BLaER1 (cell line): ENCODE data around the gene LATS2.

Experiments
- H3K27ac ChIP-seq: shearing (Covaris generic); formaldehyde crosslinking; 2 replicates; pipeline ENCODE4 v1.8.1; 2022
- H3K27me3 ChIP-seq: shearing (Covaris generic); formaldehyde crosslinking; 2 replicates; pipeline ENCODE4 v1.8.1; 2022
- H3K36me3 ChIP-seq: shearing (Covaris generic); formaldehyde crosslinking; 2 replicates; pipeline ENCODE4 v1.8.1; 2022
- H3K4me1 ChIP-seq: shearing (Covaris generic); formaldehyde crosslinking; 2 replicates; pipeline ENCODE4 v1.8.1; 2022
- H3K4me2 ChIP-seq: shearing (Covaris generic); formaldehyde crosslinking; 2 replicates; pipeline ENCODE4 v1.8.1; 2022
- H3K4me3 ChIP-seq: shearing (Covaris generic); formaldehyde crosslinking; 2 replicates; pipeline ENCODE4 v1.8.1; 2022
- H3K9ac ChIP-seq: shearing (Covaris generic); formaldehyde crosslinking; 2 replicates; pipeline ENCODE4 v1.8.1; 2022
- H3K9me3 ChIP-seq: shearing (Covaris generic); formaldehyde crosslinking; 2 replicates; pipeline ENCODE4 v1.8.1; 2022
- H4K20me1 ChIP-seq: shearing (Covaris generic); formaldehyde crosslinking; 2 replicates; pipeline ENCODE4 v1.8.1; 2022
- Cebpa-rat ChIP-seq: shearing (Covaris generic); IDR thresholded peaks from 2 replicates; pipeline ENCODE4 v1.8.1; 2022

The LATS2 gene

DNA sequence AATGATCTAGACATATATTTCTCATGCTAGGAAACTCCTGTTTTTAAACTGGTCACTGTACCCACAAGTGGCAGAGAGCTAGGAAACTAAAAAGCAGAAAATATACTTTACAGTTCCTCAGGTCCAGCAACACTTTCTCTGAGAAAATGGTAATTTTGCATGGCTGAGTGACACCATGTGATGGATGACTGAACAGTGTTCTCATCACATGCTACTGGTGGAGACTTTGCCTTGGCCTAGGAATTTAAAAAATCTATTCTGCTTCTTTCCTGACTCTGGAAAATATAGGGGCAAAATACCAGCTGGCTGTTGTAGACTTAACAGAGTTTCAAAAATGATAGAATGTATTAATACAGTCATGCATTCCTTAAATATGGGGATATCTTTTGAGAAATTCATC lies 50.0 kb downstream of the LATS2 start:
- H4K20me1 ChIP-seq: peaks cover 10% of the 10 kb centered on the region; the same call in 1 of the 2 replicates

DNA sequence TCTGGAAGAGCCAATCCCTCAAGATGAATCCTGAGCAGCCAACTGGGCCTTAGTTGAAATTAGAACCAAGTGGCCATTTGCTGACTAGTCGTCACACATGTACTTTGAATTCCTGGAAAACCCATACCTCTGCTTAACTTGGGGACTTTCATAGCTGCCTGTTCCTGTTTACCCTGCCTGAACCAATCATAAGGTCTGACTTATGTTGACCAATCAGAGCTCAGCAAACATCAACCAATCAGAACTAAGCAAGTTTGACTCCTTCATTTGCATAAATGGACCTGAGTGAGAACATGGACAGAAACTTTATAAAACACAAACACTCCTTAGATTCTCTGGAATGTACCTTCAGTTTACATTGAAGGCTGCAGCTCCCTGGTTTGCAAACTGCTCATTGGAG lies 50.8 kb downstream of the LATS2 start:
- peaks cover 15% of the 10 kb centered on the region; the same call in 1 of the 2 replicates for H4K20me1 ChIP-seq

More for the DNA sequence above, 50.0 kb downstream of the LATS2 start:
- Histone ChIP-seq H3K9me3 (no peaks in the 10 kb centered on the region), H3K36me3 (0 out of 2 replicates have a peak, but pooled peaks cover 8% of the 10 kb centered on the region), H3K4me2 (peak overlapping the region; percentile 60), H3K27me3 (no peaks in the 10 kb centered on the region), H3K4me3 (no peak overlapping the region), H3K9ac (no peak overlapping the region), H3K27ac (no peak overlapping the region), H3K4me1 (peaks cover 82% of the 10 kb centered on the region)
- no peak for TF ChIP-seq Cebpa-rat

DNA sequence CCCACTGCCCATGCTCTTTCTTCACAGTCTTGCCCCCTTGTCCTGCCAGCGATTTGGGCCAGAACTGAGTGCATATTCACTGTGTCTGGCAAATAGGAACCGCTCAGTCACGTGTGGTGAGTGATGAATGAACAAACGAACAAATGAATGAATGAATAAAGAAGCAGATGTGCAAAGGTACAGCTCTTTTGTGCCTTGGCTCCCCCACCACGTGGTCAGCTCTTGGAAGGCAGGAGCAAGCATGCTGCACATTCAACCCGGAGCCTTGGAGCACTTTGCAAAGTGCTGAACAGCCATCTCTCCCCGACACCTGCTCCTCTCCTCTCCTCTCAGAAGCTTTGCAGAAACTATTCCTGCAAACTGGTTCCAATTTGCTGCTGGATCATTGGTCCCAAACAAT lies 52.4 kb downstream of the LATS2 start:
- Histone ChIP-seq H3K9me3 (no peaks in the 10 kb centered on the region), H3K4me1 (peaks cover 71% of the 10 kb centered on the region), H3K36me3 (0 out of 2 replicates have a peak, but pooled peaks cover 10% of the 10 kb centered on the region), H4K20me1 (peaks cover 22% of the 10 kb centered on the region; the same call in 1 of the 2 replicates), H3K9ac (no peak overlapping the region), H3K27ac (no peak overlapping the region), H3K4me3 (no peak overlapping the region), H3K27me3 (no peaks in the 10 kb centered on the region), H3K4me2 (peak overlapping the region; percentile 60; the same call in 1 of the 2 replicates)
- no peak for TF ChIP-seq Cebpa-rat

More for the DNA sequence above, 50.8 kb downstream of the LATS2 start:
- 0 out of 2 replicates have a peak, but pooled peaks cover 8% of the 10 kb centered on the region for H3K36me3 ChIP-seq
- peak overlapping the region; percentile 60 for H3K4me2 ChIP-seq
- no peak overlapping the region for H3K4me3 ChIP-seq
- no peak overlapping the region for H3K9ac ChIP-seq
- peaks cover 77% of the 10 kb centered on the region for H3K4me1 ChIP-seq
- TF ChIP-seq Cebpa-rat: no peak
- no peak overlapping the region; the same call in 1 of the 2 replicates for H3K27ac ChIP-seq
- no peaks in the 10 kb centered on the region for H3K27me3 ChIP-seq
- H3K9me3 ChIP-seq: no peaks in the 10 kb centered on the region

DNA sequence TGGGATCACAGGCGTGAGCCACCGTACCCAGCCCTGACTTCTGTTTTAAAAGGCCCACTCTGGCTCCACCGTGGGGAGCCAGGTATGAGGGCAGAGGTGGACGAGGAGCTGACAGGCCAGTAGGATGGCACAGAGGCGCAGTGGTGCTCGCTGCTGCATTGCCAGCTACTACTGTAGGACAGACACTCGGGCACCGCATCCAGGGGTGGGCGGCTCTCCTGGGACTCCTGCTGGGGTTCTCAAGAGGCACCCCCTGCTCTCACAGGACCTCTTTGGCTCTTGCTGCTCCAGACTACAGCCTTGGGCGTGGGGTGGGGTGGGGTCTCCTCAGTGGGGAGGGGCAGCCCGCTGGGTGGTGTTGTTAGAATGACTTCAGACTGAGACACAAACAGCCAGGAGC lies 53.4 kb downstream of the LATS2 start:
- Histone ChIP-seq H3K4me3 (no peak overlapping the region), H3K36me3 (0 out of 2 replicates have a peak, but pooled peaks cover 14% of the 10 kb centered on the region), H3K9ac (no peak overlapping the region), H3K4me1 (peaks cover 61% of the 10 kb centered on the region), H3K27me3 (no peaks in the 10 kb centered on the region), H4K20me1 (peaks cover 20% of the 10 kb centered on the region; the same call in 1 of the 2 replicates), H3K9me3 (no peaks in the 10 kb centered on the region), H3K27ac (no peak overlapping the region), H3K4me2 (no peak overlapping the region)
- TF ChIP-seq Cebpa-rat: no peak

DNA sequence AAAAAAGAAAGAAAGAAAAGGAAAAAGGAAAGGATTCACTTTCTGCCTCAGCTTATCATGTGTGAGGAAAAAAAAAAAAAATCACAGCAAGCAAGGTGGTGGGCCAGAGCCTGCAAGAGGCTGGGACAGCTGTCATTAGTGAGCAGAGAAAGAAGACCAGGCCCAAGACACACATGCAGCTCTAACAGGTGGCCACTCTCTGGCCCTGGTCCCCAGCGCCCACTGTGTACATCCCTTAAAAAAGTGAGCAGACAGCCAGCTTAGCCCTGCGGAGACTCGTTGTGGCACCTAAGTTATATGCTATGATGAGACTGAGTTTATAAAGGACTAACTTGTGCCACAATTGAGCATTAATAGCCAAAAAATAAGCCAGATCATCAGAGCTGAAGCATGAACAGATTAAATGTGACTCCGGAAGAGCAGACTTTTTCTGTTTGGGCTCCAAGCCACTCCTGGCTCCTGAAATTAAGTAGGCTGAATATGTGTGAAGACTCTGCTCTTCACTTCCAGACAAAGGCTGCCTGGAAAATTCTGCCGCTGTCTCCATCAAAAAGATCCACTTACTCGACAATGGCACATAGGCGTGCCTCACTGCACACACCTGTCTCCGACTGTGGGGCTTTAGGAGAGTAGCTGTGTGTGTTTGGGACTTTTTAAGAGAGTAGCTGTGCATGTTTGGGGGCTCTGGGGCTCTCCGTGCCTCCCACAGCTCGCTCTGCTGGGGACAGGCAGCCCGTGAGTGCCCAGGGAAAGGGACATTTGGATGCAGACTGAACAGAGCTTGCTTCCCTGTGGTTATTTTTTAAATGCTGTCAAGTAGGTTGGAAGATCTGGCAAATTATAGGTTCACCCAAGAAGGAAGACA lies 55.0 kb downstream of the LATS2 start:
- Histone ChIP-seq H3K4me1 (peaks cover 45% of the 10 kb centered on the region), H3K36me3 (peaks cover 17% of the 10 kb centered on the region; the same call in 1 of the 2 replicates), H3K9me3 (peaks cover 14% of the 10 kb centered on the region), H3K27me3 (no peaks in the 10 kb centered on the region), H3K9ac (0 out of 2 replicates have a peak overlapping the region, but pooled peaks have one; percentile 9), H3K4me2 (no peak overlapping the region; the same call in 1 of the 2 replicates), H3K4me3 (no peak overlapping the region), H3K27ac (no peak overlapping the region), H4K20me1 (peaks cover 20% of the 10 kb centered on the region; the same call in 1 of the 2 replicates)
- TF ChIP-seq Cebpa-rat: no peak

DNA sequence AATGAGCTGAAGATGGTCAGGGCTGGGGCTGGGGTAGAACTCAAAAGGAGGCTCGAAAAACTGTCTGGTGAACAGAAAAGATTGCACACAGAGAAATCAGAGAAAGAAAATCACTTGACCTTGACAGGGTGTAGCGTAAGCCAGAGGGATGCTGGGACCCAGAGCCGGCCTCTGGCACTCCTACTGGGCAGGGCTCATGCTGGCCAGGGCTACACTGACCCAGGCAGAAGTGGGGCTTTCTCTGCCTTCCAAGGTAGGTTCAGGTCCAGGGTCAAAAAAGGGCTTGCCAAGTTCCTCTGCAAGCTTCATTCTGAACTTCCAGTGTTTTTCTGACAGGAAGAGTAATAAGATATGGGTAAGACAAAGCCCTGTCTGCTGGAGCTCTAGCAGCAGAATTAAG lies 56.2 kb downstream of the LATS2 start:
- H3K27me3 ChIP-seq: no peaks in the 10 kb centered on the region
- H4K20me1 ChIP-seq: peaks cover 20% of the 10 kb centered on the region; the same call in 1 of the 2 replicates
- no peak for TF ChIP-seq Cebpa-rat
- H3K9ac ChIP-seq: no peak overlapping the region
- no peak overlapping the region for H3K4me2 ChIP-seq
- no peak overlapping the region for H3K27ac ChIP-seq
- H3K4me1 ChIP-seq: peaks cover 33% of the 10 kb centered on the region
- peaks cover 21% of the 10 kb centered on the region; the same call in 1 of the 2 replicates for H3K36me3 ChIP-seq
- H3K9me3 ChIP-seq: peaks cover 17% of the 10 kb centered on the region
- H3K4me3 ChIP-seq: no peak overlapping the region

DNA sequence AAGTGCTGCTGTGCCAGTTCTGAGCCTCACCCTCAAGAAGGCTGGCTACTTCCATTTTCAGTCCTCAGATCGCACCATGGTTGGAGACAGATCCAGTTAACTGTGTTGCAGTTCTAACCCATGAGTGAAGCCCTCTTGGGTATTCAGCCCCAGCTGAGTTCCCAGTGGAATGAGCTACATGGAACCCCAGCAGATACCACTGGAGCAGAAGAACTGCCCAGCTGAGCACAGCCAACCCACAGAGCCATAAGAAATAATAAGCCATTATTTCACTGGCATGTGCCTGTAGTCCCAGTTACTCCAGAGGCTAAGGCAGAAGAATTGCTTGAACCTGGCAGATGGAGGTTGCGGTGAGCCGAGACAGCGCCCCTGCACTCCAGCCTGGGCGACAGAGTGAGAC lies 59.9 kb downstream of the LATS2 start:
- no peak for TF ChIP-seq Cebpa-rat
- no peak overlapping the region for H3K27ac ChIP-seq

DNA sequence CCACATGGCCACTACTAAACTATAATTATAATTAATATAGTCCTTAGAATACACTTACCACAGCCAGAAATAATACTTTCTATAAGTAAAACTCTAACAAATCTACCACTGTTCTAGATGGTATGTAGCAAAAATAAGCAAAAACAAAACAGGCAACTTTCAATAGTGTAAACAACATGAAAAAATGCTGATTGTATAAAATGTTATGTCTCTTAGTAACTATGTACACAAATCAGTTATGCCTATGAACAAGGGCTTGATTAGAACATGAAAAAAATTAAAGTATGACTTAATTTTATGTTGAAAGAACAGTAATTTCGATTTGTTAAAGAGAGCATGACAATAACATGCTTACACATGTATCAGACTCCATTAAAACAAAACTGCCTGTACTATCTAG lies 60.7 kb downstream of the LATS2 start:
- Histone ChIP-seq H3K4me2 (no peak overlapping the region), H3K36me3 (peaks cover 31% of the 10 kb centered on the region), H3K9me3 (peaks cover 17% of the 10 kb centered on the region), H3K9ac (no peak overlapping the region), H3K27me3 (no peaks in the 10 kb centered on the region), H4K20me1 (peaks cover 10% of the 10 kb centered on the region; the same call in 1 of the 2 replicates), H3K27ac (no peak overlapping the region), H3K4me1 (peaks cover 35% of the 10 kb centered on the region), H3K4me3 (no peak overlapping the region)
- no peak for TF ChIP-seq Cebpa-rat

More for the DNA sequence above, 59.9 kb downstream of the LATS2 start:
- Histone ChIP-seq H3K4me2 (no peak overlapping the region), H3K27me3 (no peaks in the 10 kb centered on the region), H3K9ac (no peak overlapping the region), H4K20me1 (peaks cover 16% of the 10 kb centered on the region; the same call in 1 of the 2 replicates), H3K4me1 (peaks cover 31% of the 10 kb centered on the region), H3K9me3 (peaks cover 17% of the 10 kb centered on the region), H3K4me3 (no peak overlapping the region), H3K36me3 (peaks cover 31% of the 10 kb centered on the region)

DNA sequence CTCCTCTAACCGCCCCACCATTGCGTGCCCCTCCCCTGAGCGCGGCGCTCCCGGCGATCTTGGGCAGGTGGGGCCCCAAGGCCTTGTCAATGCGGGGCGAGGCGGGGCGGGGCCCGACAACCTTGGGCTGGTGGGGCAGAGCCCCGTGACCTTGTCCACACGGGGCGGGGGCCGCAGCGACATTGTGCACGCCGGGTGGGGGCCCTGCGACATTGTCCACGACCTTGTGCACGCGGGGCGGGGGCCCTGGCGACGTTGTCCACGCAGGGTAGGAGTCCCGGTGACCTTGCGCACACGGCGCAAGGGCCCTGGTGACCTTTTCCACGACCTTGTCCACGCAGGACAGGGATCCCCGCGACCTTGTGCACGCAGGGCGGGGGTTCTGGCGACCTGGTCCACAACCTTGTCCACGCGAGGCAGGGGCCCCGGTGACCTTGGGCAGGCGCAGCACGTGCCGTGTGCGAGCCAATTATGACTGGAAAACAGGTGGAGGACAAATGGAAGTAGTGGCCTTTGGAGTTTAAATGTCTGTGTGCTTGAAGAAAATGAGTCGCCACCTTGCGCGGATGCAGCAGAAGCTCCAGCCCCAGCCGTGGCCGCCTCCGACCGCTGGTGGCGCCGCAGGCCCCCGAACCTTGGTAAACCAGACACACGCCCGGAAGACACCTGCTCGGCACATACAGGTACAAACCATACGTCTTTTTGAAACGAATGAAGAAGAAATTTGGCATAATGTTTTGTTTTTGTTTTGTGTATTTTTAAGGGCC lies 62.6 kb downstream of the LATS2 start:
- H3K27me3 ChIP-seq: no peaks in the 10 kb centered on the region
- H3K4me2 ChIP-seq: no peak overlapping the region
- H3K9me3 ChIP-seq: peaks cover 17% of the 10 kb centered on the region
- H4K20me1 ChIP-seq: no peaks in the 10 kb centered on the region
- H3K4me1 ChIP-seq: peaks cover 43% of the 10 kb centered on the region
- peak overlapping the region; percentile 30; the same call in 1 of the 2 replicates for H3K27ac ChIP-seq
- no peak for TF ChIP-seq Cebpa-rat
- H3K4me3 ChIP-seq: no peak overlapping the region
- no peak overlapping the region for H3K9ac ChIP-seq
- H3K36me3 ChIP-seq: peaks cover 28% of the 10 kb centered on the region
